Ishikawa (cell line): Measurements from ENCODE around the gene FRK.

Experiments used
- CEBPB ChIP-seq: IDR thresholded peaks from 2 replicates; pipeline ENCODE4 v1.6.1; 2012
- CREB1 ChIP-seq: IDR thresholded peaks from 2 replicates; pipeline ENCODE4 v1.6.1; 2012; ENCODE audit warnings: low read depth
- EGR1 ChIP-seq: IDR thresholded peaks from 2 replicates; pipeline ENCODE4 v1.6.1; 2012
- EP300 ChIP-seq: IDR thresholded peaks from 2 replicates; pipeline ENCODE4 v1.6.1; 2012; ENCODE audit warnings: borderline replicate concordance
- FOXM1 ChIP-seq: IDR thresholded peaks from 2 replicates; pipeline ENCODE4 v1.6.1; 2012; ENCODE audit warnings: low read depth, borderline replicate concordance
- MAX ChIP-seq: IDR thresholded peaks from 2 replicates; pipeline ENCODE4 v1.6.1; 2012
- NFIC ChIP-seq: IDR thresholded peaks from 2 replicates; pipeline ENCODE4 v1.6.1; 2012
- RAD21 ChIP-seq: IDR thresholded peaks from 2 replicates; pipeline ENCODE4 v1.6.1; 2012; ENCODE audit warnings: low read depth
- REST ChIP-seq: IDR thresholded peaks from 2 replicates; pipeline ENCODE4 v1.6.1; 2012; ENCODE audit warnings: low read depth, mild to moderate bottlenecking
- TAF1 ChIP-seq: IDR thresholded peaks from 2 replicates; pipeline ENCODE4 v1.6.1; 2012; ENCODE audit warnings: low read depth, mild to moderate bottlenecking
- TCF12 ChIP-seq: IDR thresholded peaks from 2 replicates; pipeline ENCODE4 v1.6.1; 2012; ENCODE audit warnings: low read depth
- TEAD4 ChIP-seq: IDR thresholded peaks from 2 replicates; pipeline ENCODE4 v1.6.1; 2012
- USF1 ChIP-seq: IDR thresholded peaks from 2 replicates; pipeline ENCODE4 v1.6.1; 2012
- YY1 ChIP-seq: IDR thresholded peaks from 2 replicates; pipeline ENCODE4 v1.6.1; 2012; ENCODE audit warnings: low read depth
- ZBTB7A ChIP-seq: IDR thresholded peaks from 2 replicates; pipeline ENCODE4 v1.6.1; 2012; ENCODE audit warnings: low read depth

Gene FRK

GRCh38 chr6:116035616-116036015 lies 25.1 kb downstream of the FRK start:
- TF ChIP-seq ZBTB7A (no peak), EP300 (no peak), TAF1 (no peak), CREB1 (no peak), EGR1 (no peak), MAX (no peak), USF1 (no peak), CEBPB (no peak), RAD21 (no peak), YY1 (no peak), TEAD4 (no peak), TCF12 (no peak)

GRCh38 chr6:116034327-116034726 lies 26.4 kb downstream of the FRK start:
- TF ChIP-seq EGR1, result no peak
- TF ChIP-seq MAX, result no peak
- TF ChIP-seq REST, result no peak
- TF ChIP-seq USF1, result no peak
- TF ChIP-seq NFIC, result no peak
- TF ChIP-seq CREB1, result no peak
- TF ChIP-seq YY1, result no peak
- no peak for TF ChIP-seq TCF12
- TF ChIP-seq FOXM1, result no peak
- no peak for TF ChIP-seq RAD21
- no peak for TF ChIP-seq TAF1
- no peak for TF ChIP-seq TEAD4
- no peak for TF ChIP-seq ZBTB7A
- TF ChIP-seq CEBPB, result no peak

- TF ChIP-seq EP300 (no peak), RAD21 (no peak), YY1 (no peak)
Measured at GRCh38 chr6:116033687-116034303, 26.9 kb downstream of the FRK start.

GRCh38 chr6:116030770-116031169 lies 29.9 kb downstream of the FRK start:
- no peak for TF ChIP-seq TCF12
- no peak for TF ChIP-seq CREB1
- no peak for TF ChIP-seq YY1
- TF ChIP-seq FOXM1, result no peak
- TF ChIP-seq CEBPB, result no peak
- TF ChIP-seq EP300, result no peak
- TF ChIP-seq REST, result no peak
- TF ChIP-seq TEAD4, result no peak
- TF ChIP-seq MAX, result no peak
- no peak for TF ChIP-seq RAD21
- no peak for TF ChIP-seq TAF1
- TF ChIP-seq USF1, result no peak
- TF ChIP-seq NFIC, result no peak
- no peak for TF ChIP-seq ZBTB7A
- TF ChIP-seq EGR1, result no peak

- no peak for TF ChIP-seq REST
- no peak for TF ChIP-seq NFIC
- no peak for TF ChIP-seq TCF12
- no peak for TF ChIP-seq RAD21
- no peak for TF ChIP-seq CEBPB
- TF ChIP-seq CREB1, result no peak
- no peak for TF ChIP-seq TEAD4
- TF ChIP-seq TAF1, result no peak
- TF ChIP-seq MAX, result no peak
- TF ChIP-seq EGR1, result no peak
- no peak for TF ChIP-seq YY1
- TF ChIP-seq ZBTB7A, result no peak
- no peak for TF ChIP-seq EP300
- TF ChIP-seq FOXM1, result no peak
- no peak for TF ChIP-seq USF1
Measured at GRCh38 chr6:116029535-116029934, 31.2 kb downstream of the FRK start.
